HG02642 (cell line): ENCODE measurements around the gene RPS16.

Experiments
- ATAC-seq: cut with Tn5 transposase; IDR thresholded peaks from one replicate; pipeline ENCODE4 v1.9.1; 2021; ENCODE audit warnings: mild to moderate bottlenecking; ENCODE audit not compliant: unreplicated experiment, poor library complexity

RPS16 gene

GRCh38 chr19:39390451-39390750, 45.3 kb downstream of the RPS16 start:
- no peak for ATAC-seq

DNA sequence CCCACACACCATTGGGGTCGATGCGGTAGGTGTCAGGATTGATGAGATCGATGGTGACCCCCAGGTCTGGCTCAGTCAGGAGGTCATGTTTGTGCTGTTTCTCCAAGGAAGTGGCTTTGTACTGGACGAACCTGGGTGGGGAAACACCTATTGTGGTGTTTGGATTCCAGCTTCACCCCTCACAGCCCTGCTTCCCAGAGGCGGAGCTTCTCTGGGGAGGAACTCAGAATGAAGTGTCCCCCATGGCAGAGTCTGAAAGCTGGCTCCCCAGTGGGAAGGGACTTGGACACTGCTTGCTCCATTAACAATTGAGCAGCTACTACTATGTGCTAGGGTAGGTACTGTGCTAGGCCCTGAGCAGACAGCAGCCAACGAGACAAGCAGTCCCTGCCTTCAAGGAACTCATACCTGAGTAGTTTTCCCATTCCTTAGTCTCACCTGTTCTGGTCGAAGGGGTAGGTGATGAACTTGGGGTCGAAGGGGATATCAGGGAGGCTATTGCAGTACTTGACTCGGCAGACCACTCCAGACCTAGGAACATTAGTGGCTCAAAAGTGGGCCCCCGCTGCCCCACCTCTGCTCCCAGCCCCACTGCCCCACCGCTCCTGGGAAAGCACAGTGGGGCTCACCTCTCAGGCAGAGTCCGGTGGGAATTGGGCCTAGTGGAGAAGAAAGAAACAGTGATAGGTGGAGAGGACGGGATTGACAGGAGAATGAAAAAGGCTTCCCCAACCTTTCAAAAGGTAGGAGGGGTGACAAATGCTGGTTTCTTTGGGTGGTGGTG, 45.9 kb downstream of the RPS16 start:
- ATAC-seq, result no peak

- ATAC-seq, result no peak
Measured at GRCh38 chr19:39388657-39389056, 47.1 kb downstream of the RPS16 start.

DNA sequence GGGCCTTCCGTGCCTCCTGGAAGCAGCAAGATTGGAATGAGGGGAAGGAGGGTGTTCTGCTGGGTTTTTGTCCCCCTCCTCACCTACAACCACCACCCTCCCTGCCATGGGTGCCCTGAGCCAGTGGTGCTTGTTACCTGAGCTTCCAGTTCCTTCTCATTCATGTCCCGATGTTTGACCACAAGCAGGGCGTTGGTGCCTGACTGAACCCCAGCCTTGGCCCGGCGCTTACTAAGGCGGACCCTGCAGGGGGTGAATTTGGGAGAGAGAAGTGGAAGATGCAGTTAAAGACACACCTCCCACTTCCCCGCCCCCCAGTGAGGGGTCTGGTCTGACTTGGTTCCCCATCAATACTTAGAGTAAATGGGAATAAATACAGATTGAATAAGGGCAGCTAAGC, 49.2 kb downstream of the RPS16 start:
- no peak for ATAC-seq

- no peak for ATAC-seq
Measured at GRCh38 chr19:39385629-39386411, 49.9 kb downstream of the RPS16 start.

DNA sequence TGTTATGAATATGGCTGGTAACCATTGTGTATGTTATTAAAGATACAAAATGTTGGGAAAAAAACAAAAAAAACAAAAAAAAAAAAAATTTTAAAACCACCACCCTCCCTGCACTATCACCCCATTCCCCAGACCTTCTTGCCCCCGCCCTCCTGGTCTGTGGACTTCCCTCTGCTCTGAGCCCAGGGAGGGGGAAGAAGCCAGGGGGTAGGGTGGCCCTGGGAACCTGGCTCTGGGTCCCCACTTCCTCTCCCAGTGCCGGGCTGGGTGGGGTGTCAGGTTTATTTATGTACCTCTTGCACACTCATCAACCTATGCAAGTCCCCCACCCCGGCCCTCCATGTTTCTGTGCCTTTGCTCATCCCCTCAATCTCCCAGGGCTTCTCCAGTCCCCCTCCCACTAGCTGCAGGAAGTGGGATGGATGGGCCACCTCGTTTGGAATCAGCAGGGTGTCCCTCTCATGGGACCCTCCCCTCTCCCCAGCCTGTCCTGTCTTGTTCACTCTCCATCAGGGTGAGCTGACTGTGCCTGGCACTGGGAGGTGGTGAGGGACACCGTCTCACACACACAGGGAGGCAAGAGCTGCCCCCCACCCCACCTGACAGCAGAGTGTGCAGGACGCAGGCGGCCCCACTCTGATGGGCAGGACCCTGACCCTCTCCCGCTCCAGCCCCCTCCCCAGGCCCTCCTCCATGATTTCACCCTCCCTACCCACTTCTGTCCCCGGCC, 50.7 kb downstream of the RPS16 start:
- ATAC-seq, result no peak
